Measurements from ENCODE around the gene MGMT. TPM values are rescaled to one million over a fixed set of nuclear protein-coding genes. Genes with fewer than 3 reads are reported as not detected.

The MGMT gene
- total RNA-seq, 1 donor from 2014 or later = 51.4 TPM

DNA sequence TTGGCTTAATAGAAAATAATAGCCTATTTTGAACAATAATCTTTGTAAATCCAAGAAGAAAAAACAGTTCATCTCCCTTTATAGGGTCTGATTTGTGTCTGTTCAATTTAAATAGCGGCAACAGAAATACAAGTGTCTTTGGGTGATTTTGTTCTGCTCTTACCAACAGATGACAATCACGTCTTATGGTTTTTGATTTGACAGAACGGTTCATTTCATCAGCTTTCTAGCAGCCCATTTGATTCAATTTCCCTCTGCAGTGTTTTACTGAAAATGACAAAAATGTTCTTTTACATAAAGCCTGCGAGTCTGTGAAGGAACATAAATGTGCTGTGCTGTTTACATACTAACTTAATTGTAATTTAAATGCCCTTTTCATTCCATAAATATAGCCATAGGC, 180.5 kb downstream of the MGMT start:
- no peak overlapping the region for H3K4me3 ChIP-seq (ENCODE audit: low read depth, low read length)
- TF ChIP-seq, protein P1, sequence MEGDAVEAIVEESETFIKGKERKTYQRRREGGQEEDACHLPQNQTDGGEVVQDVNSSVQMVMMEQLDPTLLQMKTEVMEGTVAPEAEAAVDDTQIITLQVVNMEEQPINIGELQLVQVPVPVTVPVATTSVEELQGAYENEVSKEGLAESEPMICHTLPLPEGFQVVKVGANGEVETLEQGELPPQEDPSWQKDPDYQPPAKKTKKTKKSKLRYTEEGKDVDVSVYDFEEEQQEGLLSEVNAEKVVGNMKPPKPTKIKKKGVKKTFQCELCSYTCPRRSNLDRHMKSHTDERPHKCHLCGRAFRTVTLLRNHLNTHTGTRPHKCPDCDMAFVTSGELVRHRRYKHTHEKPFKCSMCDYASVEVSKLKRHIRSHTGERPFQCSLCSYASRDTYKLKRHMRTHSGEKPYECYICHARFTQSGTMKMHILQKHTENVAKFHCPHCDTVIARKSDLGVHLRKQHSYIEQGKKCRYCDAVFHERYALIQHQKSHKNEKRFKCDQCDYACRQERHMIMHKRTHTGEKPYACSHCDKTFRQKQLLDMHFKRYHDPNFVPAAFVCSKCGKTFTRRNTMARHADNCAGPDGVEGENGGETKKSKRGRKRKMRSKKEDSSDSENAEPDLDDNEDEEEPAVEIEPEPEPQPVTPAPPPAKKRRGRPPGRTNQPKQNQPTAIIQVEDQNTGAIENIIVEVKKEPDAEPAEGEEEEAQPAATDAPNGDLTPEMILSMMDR (conservative IDR thresholded peaks at IDR 0.05; ENCODE audit: low read depth, low read length) = no peak
- DNase-seq (ENCODE audit: low read depth) = no peak

DNA sequence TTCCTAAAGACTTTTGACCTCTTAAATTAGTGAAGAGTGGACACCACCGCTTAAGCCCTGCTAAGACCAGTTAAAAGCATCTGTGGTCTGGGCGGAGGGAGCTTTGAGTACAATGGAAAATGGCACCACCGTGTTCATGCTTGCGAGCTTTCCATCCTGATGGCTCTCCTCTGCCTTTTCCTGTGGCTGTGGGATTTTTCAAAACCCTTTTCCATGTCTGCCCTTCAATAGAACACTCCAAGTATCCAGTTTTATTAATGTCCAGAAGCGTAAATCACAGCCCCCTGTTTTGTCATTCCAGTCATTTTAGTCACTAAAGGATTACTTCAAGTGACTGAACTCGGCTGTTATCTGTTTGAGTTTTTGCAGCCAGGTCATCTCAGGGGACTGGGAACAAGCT, 181.8 kb downstream of the MGMT start:
- no peak for DNase-seq (ENCODE audit: low read depth)
- TF ChIP-seq, protein P1 (conservative IDR thresholded peaks at IDR 0.05; ENCODE audit: low read depth, low read length) = no peak

DNA sequence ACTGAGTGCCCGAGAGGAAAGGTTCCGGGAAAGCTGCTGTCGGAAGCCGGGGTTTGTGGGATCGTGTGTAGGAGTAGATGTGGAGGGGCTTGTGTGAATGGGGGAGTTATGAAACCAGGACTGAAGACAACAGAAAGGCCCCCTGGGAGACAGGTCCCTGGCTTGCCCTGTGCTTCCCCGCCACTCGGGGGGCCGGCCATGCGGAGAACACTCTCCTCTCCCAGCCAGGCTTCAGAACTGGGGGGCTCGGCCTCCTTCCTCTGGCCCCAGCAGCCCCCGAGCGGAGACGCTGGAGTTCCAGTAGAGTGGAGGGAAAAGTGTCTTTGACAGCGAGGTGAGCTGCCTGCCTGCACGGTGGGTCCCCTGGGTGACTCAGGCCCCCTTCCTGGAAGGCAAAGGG, 185.0 kb downstream of the MGMT start:
- no peak for DNase-seq (ENCODE audit: low read depth)
- H3K4me3 ChIP-seq (ENCODE audit: low read depth, low read length) = no peak overlapping the region
- TF ChIP-seq, protein P1 (conservative IDR thresholded peaks at IDR 0.05; ENCODE audit: low read depth, low read length) = no peak

More for the DNA sequence above, 181.8 kb downstream of the MGMT start:
- H3K4me3 ChIP-seq (ENCODE audit: low read depth, low read length) = no peak overlapping the region

DNA sequence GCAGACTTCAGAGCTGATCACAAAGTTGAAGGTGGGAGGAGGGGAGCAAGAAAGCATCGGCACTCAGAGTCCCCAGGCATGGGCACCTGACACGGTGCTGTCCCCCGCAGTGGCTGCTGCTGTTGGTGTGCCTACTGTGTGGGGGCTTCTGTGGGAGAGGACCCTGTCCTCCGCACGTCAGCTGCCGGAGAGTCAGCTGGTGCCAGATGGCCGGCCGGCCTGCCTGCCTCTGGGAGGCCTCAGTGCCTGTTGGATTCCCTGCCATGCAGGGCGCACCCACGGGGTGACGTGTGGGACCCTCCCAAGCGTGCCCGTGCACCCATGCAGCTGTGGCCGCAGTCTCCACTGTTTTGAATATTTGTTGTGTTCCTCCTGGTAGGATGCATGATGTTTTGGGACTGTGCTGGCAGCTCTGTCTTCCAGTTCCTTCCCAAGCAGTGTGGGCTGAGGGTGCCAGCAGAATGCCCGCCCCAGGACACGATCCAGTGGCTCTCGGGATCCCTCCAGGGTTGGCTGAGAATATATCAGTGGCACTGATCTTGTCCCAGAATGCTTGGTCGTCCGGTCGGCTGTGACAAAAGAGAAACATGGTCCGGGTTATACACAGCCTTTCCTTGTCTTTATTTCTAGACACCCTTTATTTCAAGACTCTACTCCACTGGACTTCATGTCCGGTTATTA, 185.6 kb downstream of the MGMT start:
- TF ChIP-seq, protein P1 (conservative IDR thresholded peaks at IDR 0.05; ENCODE audit: low read depth, low read length) = no peak
- DNase-seq (ENCODE audit: low read depth) = no peak
- H3K4me3 ChIP-seq (ENCODE audit: low read depth, low read length) = no peak overlapping the region

DNA sequence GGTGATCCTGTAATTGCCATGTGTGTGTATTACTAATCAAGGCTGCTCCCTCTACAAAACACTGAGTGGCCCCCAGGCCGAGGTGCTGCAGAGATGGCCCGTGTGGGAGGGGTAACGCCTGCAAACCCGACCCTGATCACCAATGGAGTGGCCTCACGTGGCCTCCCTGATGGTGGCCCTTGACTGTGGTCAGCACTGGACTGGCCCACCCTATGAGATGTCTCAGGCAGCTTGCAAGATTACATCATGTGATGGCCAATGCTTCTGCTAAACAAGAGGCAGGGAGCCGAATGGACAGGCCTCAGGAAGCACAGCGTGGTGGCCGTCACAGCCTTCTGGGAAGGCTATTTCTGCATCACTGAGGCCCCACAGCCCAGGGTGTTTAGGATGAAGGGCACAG, 186.4 kb downstream of the MGMT start:
- no peak for DNase-seq (ENCODE audit: low read depth)
- no peak overlapping the region for H3K4me3 ChIP-seq (ENCODE audit: low read depth, low read length)
- TF ChIP-seq, protein P1 (conservative IDR thresholded peaks at IDR 0.05; ENCODE audit: low read depth, low read length) = no peak

DNA sequence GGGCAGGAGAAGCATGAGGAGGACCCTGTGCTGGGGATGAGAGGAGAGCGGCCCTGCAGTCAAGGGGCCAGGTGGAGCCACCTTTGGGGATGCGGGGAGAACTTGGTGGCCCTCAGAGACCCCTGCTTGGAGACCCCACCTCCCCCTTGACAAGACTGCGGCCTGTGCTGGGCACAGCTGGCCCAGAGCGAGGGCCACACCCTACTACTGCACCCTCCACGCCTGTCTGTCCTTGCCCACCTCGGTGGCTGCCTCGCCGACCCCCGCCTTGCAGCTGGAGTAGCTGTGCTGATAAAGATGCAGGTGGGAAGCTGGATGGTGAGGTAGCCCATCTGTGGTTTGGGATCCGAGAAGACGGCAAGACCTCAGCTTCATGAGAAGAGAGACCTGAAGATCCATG, 186.8 kb downstream of the MGMT start:
- no peak for DNase-seq (ENCODE audit: low read depth)
- H3K4me3 ChIP-seq (ENCODE audit: low read depth, low read length) = no peak overlapping the region
- TF ChIP-seq, protein P1 (conservative IDR thresholded peaks at IDR 0.05; ENCODE audit: low read depth, low read length) = no peak

DNA sequence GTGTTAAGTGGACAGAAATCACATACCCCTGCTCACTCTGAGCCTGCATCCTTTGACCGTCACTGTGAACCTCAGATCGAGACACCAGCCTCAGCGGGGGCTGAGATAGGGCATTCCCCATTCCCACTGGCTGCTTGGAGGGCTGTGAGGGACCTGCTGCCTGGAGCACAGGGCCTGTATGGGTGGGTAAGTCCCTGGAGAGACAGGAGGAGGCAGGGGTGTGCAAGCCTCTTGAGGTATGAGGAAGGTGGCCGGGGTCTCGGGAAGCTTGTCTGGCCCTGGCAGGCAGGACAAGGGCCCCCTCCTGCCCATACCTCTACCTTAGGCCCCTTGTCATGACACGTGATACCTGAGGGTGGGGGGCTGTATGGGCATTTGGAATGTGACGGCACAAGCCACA, 187.4 kb downstream of the MGMT start:
- no peak for DNase-seq (ENCODE audit: low read depth)
- no peak overlapping the region for H3K4me3 ChIP-seq (ENCODE audit: low read depth, low read length)
- TF ChIP-seq, protein P1 (conservative IDR thresholded peaks at IDR 0.05; ENCODE audit: low read depth, low read length) = no peak

Data from epithelial cell of proximal tubule (primary cell).